C1 segment of cervical spinal cord (tissue), 14 donors: Measurements from ENCODE around the gene ATF2.
"Not testable (repeated sequence)": the region's sequence is repeated elsewhere in the genome, so short reads cannot be mapped to it uniquely, and the experiment has no call there.

Experiments used
- DNase-seq, 14 donors: peaks; one replicate each; lab custom pipeline; 2025; lab: John Stamatoyannopoulos, UW

Gene ATF2

GRCh38 chr2:175097297-175097696, 70.7 kb downstream of the ATF2 start:
- no peak for DNase-seq

GRCh38 chr2:175084117-175084516, 83.9 kb downstream of the ATF2 start:
- DNase-seq = not testable (repeated sequence)

- no peak for DNase-seq
These were observed 87.5 kb downstream of the ATF2 start for GRCh38 chr2:175080479-175080878.

GRCh38 chr2:175076272-175076671, 91.7 kb downstream of the ATF2 start:
- no peak for DNase-seq

GRCh38 chr2:175074478-175074877, 93.5 kb downstream of the ATF2 start:
- DNase-seq = no peak

- DNase-seq = no peak
These were observed 99.5 kb downstream of the ATF2 start for GRCh38 chr2:175068534-175068933.

GRCh38 chr2:175066411-175066810, 101.6 kb downstream of the ATF2 start:
- DNase-seq = no peak

GRCh38 chr2:175064797-175065196, 103.2 kb downstream of the ATF2 start:
- no peak for DNase-seq

GRCh38 chr2:175063741-175064140, 104.3 kb downstream of the ATF2 start:
- DNase-seq = no peak

- no peak for DNase-seq
These were observed 105.0 kb downstream of the ATF2 start for GRCh38 chr2:175062787-175063585.

GRCh38 chr2:175057078-175057685, 110.8 kb downstream of the ATF2 start:
- no peak for DNase-seq

- no peak for DNase-seq
These were observed 112.0 kb downstream of the ATF2 start for GRCh38 chr2:175055993-175056392.

- DNase-seq = no peak
These were observed 113.7 kb downstream of the ATF2 start for GRCh38 chr2:175054340-175054739.

GRCh38 chr2:175049661-175050060, 118.3 kb downstream of the ATF2 start:
- DNase-seq = no peak

GRCh38 chr2:175048275-175048674, 119.7 kb downstream of the ATF2 start:
- no peak for DNase-seq

GRCh38 chr2:175039490-175039889, 128.5 kb downstream of the ATF2 start:
- no peak for DNase-seq

GRCh38 chr2:175039031-175039430, 129.0 kb downstream of the ATF2 start:
- no peak for DNase-seq

GRCh38 chr2:175037941-175038340, 130.1 kb downstream of the ATF2 start:
- no peak for DNase-seq

GRCh38 chr2:175036582-175037018, 131.4 kb downstream of the ATF2 start:
- DNase-seq = no peak

GRCh38 chr2:175035806-175036205, 132.2 kb downstream of the ATF2 start:
- DNase-seq = no peak

- DNase-seq = no peak
These were observed 133.3 kb downstream of the ATF2 start for GRCh38 chr2:175034716-175035115.

- DNase-seq = no peak
These were observed 137.4 kb downstream of the ATF2 start for GRCh38 chr2:175030380-175031271.
